NB4 (cell line): Measurements from ENCODE around the gene TIMM10.

Experiments
- DNase-seq: peaks from one replicate; pipeline ENCODE4 v3.0.0; 2010; ENCODE audit warnings: low read depth
- H3K4me3 ChIP-seq: one replicate; pipeline ENCODE4 v1.5.1; 2011; ENCODE audit warnings: mild to moderate bottlenecking, low read depth, low read length, moderate library complexity
- CTCF ChIP-seq: IDR thresholded peaks from one replicate; pipeline ENCODE4 v1.5.1; 2012; ENCODE audit warnings: low read depth, low read length
- MYC ChIP-seq: IDR thresholded peaks from 2 replicates; pipeline ENCODE4 v1.6.1; 2011; ENCODE audit warnings: low read depth, low read length
- POLR2A ChIP-seq: IDR thresholded peaks from 2 replicates; pipeline ENCODE4 v1.6.1; 2011; ENCODE audit warnings: mild to moderate bottlenecking; ENCODE audit not compliant: insufficient read length; ENCODE audit errors: extremely low read depth
- TF ChIP-seq, protein P1 (sequence below): IDR thresholded peaks from 2 replicates; pipeline ENCODE4 v1.6.1; 2011; ENCODE audit warnings: low read depth, low read length

Gene TIMM10

GRCh38 chr11:57496109-57496820, 34.3 kb downstream of the TIMM10 start:
- H3K4me3 ChIP-seq: no peak overlapping the region
- TF ChIP-seq CTCF: no peak
- TF ChIP-seq MYC: no peak
- no peak for TF ChIP-seq POLR2A
- TF ChIP-seq, protein P1, sequence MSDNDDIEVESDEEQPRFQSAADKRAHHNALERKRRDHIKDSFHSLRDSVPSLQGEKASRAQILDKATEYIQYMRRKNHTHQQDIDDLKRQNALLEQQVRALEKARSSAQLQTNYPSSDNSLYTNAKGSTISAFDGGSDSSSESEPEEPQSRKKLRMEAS: no peak
- no peak for DNase-seq

DNA sequence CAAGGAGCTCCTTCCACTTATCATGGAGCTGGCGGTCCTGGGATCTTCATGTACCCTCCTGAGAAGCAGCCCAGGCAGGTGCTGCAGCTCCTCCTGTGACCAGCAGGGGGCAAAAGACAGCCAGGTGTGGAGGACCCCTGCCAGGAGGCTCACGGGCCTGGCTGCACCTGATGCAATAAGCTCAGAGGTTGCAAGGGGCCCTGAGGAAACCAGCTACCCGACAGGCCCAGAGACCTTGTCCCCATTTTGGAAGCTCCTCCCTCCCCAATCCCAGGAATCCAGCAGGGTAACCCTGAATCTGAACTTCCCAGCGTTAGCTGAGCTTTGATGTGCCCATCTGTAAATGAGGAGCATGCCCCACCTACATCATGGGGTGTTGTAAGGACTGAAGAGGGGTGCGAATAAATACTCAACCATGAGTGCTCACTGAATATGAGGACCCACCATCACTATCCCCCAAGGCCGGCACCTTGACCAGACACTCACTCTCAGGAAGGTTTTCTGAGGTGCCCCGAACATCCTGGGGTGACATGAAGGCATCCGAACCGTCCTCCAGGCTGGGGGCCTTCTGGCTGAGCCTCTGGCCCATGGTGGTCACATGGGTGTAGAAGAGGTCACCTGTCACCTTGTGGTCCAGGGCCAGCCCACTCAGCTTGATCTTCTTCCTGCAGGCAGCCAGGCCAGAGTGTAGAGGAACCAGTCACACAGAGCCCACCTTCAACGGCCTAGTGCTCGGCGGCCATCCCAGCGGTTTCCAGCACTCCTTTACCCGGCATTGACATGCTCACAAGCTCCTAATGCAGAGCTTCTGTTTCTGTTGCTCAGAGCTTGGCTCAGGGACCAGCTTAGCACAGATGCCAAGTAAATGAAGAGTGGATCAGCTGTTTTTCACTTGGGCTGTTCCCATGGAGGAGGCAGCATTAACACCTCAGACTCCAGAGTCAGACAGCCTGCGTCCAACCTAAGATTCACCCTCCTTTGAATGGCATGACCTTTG, 36.7 kb downstream of the TIMM10 start:
- peak; percentile 54 for DNase-seq
- H3K4me3 ChIP-seq: no peak overlapping the region
- TF ChIP-seq MYC (no peak), CTCF (peak; percentile 96)
- TF ChIP-seq, protein P1: no peak

DNA sequence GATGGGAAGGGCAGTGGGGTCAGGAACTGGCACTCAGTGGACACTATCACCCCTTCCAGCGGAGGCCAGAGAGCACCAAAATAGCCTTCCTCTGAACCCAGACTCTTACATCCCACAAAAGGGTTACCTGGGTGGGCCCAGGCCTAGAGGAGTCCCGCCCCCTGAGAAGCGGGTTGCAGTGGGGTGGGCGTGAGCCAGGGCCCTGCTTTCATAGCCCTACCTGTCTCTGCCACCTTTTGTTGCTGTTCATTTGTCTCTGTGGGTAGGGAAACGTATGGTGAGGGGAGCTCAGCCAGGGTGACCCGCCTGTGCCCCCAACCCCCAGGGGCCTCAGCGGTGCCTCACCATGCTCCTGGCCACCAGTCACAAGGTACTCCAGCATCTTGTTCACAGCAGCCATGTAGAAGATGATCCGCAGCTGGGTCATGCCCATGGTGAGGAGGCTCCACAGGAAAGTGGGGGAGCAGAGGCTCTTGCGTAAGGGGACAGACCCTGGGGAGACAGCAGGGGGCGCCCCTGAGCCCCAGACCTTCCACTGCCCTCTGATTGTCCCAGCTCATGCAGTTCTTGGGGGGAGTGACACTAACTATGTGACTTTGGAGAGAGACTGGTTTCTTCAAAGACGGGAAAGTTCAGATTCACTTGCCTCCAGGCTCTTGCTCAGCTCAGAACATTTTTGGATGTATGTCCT, 39.0 kb downstream of the TIMM10 start:
- DNase-seq: peak; percentile 81
- TF ChIP-seq, protein P1: 0 out of 2 replicates have a peak, but pooled peaks have one; percentile 9
- TF ChIP-seq MYC (peak; percentile 25; the same call in 1 of the 2 replicates), POLR2A (no peak), CTCF (peak; percentile 89)
- H3K4me3 ChIP-seq: no peak overlapping the region

- no peak for DNase-seq
- no peak overlapping the region for H3K4me3 ChIP-seq
- TF ChIP-seq, protein P1: no peak
- TF ChIP-seq MYC: no peak
- no peak for TF ChIP-seq CTCF
- no peak for TF ChIP-seq POLR2A
Measured at GRCh38 chr11:57490456-57491248, 39.9 kb downstream of the TIMM10 start.
